Gastroesophageal sphincter (tissue), 3 donors: Measurements from ENCODE around the gene CACNA1I.

Experiments used
- POLR2A ChIP-seq, 2 donors: fragments of 450-650 bp; IDR thresholded peaks; one replicate each; pipeline ENCODE4 v1.6.1; 2017; ENCODE audit warnings: antibody characterized with exemption in 2 of 2, mild to moderate bottlenecking in 2 of 2, moderate library complexity in 1 of 2
- TF ChIP-seq, protein P1 (sequence below), 4 experiments: fragments of 200-600 bp in 2 of 4; fragments of 450-650 bp in 2 of 4; sonication (generic) in 1 of 4; IDR thresholded peaks; one replicate each; pipeline ENCODE4 v1.5.1; 2017 to 2019; ENCODE audit warnings: antibody characterized with exemption in 4 of 4, mild to moderate bottlenecking in 2 of 4, moderate library complexity in 2 of 4

DNA sequence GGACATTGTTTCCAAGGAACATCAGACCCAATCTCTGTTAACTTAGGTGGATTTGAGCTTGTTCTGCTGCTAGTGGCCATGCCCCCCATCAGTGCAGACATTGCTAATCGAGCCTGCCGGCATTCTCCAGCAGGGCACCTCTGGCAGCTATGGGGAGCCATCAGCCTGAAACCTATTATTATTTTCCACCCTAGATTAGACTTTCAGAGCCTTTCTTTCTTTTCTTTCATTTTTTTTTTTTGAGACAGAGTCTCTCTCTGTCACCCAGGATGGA, 4.9 kb downstream of the CACNA1I start:
- TF ChIP-seq, protein P1, sequence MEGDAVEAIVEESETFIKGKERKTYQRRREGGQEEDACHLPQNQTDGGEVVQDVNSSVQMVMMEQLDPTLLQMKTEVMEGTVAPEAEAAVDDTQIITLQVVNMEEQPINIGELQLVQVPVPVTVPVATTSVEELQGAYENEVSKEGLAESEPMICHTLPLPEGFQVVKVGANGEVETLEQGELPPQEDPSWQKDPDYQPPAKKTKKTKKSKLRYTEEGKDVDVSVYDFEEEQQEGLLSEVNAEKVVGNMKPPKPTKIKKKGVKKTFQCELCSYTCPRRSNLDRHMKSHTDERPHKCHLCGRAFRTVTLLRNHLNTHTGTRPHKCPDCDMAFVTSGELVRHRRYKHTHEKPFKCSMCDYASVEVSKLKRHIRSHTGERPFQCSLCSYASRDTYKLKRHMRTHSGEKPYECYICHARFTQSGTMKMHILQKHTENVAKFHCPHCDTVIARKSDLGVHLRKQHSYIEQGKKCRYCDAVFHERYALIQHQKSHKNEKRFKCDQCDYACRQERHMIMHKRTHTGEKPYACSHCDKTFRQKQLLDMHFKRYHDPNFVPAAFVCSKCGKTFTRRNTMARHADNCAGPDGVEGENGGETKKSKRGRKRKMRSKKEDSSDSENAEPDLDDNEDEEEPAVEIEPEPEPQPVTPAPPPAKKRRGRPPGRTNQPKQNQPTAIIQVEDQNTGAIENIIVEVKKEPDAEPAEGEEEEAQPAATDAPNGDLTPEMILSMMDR (IDR thresholded peaks at IDR 0.05) = no peak
- no peak for TF ChIP-seq POLR2A (IDR thresholded peaks at IDR 0.05)
